Adrenal gland (tissue), 12 donors: Measurements from ENCODE around the gene NOL12. TPM values are rescaled to one million over a fixed set of nuclear protein-coding genes. Genes with fewer than 3 reads are reported as not detected.

Source experiments
- DNase-seq, 7 donors: peaks; one replicate each; pipeline ENCODE4 v3.0.0-alpha.2; 2019 to 2020
- H3K27ac ChIP-seq, 5 donors: fragments of 200-600 bp; sonication (generic) in 4 of 5; 1 replicate in 3 of 5; 2 replicates in 2 of 5; pipeline versions ENCODE4 v1.5.1 to v1.8.0; 2016 to 2020; ENCODE audit warnings: mild to moderate bottlenecking in 1 of 5
- H3K27me3 ChIP-seq: fragments of 200-600 bp; 2 replicates; pipeline ENCODE4 v1.8.0; 2021
- H3K36me3 ChIP-seq, 2 donors: fragments of 200-600 bp; replicated peaks in 1 of 2; 1 replicate in 1 of 2; 2 replicates in 1 of 2; pipeline versions ENCODE4 v1.5.1 to v1.8.0; 2018 to 2022
- H3K4me1 ChIP-seq, 2 donors: fragments of 200-600 bp; replicated peaks in 1 of 2; 1 replicate in 1 of 2; 2 replicates in 1 of 2; pipeline versions ENCODE4 v1.5.1 to v1.8.0; 2018 to 2021
- H3K4me3 ChIP-seq, 4 donors: fragments of 200-600 bp; sonication (generic) in 3 of 4; one replicate each; pipeline ENCODE4 v1.5.1; 2016 to 2018
- H3K9me3 ChIP-seq, 3 donors: fragments of 200-600 bp; sonication (generic) in 1 of 3; replicated peaks in 1 of 3; 1 replicate in 2 of 3; 2 replicates in 1 of 3; pipeline versions ENCODE4 v1.5.1 to v1.8.0; 2016 to 2021
- POLR2A ChIP-seq, 2 donors: fragments of 450-650 bp; IDR thresholded peaks; one replicate each; pipeline ENCODE4 v1.6.1; 2017; ENCODE audit warnings: antibody characterized with exemption in 2 of 2, mild to moderate bottlenecking in 2 of 2, moderate library complexity in 1 of 2
- WGBS, 4 donors: extraction: QIAGEN DNeasy Blood & Tissue Kit in 2 of 4; methylation state at CpG; one replicate each; pipeline versions ENCODE4 v1.1.5 to v1.1.7; 2013 to 2017; 5-methylcytosine and 5-hydroxymethylcytosine counted together
- intact Hi-C, 2 donors: fragments of 100-400 bp; cut with DNase I; formaldehyde crosslinking; loops; one replicate each; pipeline versions ENCODE4 v1.14.1 to v1.15.0; 2022 to 2023
- polyA plus RNA-seq, 3 donors: library from polyadenylated mRNA; stranded (reverse); fragments of 200-250 nt in 2 of 3; fragments of 350-450 nt in 1 of 3; fragmentation: Illumina TruSeq in 1 of 3; extraction: RNeasy Lipid Tissue Mini Kit (QIAGEN cat#74804) in 1 of 3; gene quantifications; one replicate each; pipeline ENCODE4 v1.2.3, GENCODE V29; 2013 to 2014
- total RNA-seq, 9 donors: library from RNA; depleted of rRNA in 4 of 9; stranded (reverse); fragments of >200 nt in 4 of 9; fragments of 120-200 nt in 1 of 9; fragmentation: NEBNext Ultra II Directional in 1 of 9; extraction: Animal tissue kit (Norgen Biotek cat#: 25700) in 1 of 9; gene quantifications; one replicate each; pipeline versions ENCODE4 v1.1.0 to v1.2.4, GENCODE V29; 2013 to 2023
- TF ChIP-seq, protein P1 (sequence below), 6 experiments: fragments of 450-650 bp in 4 of 6; fragments of 200-600 bp in 2 of 6; sonication (generic) in 1 of 6; IDR thresholded peaks; 1 replicate in 5 of 6; 2 replicates in 1 of 6; pipeline versions ENCODE4 v1.5.1 to v1.8.0; 2016 to 2021; ENCODE audit warnings: antibody characterized with exemption in 6 of 6, mild to moderate bottlenecking in 2 of 6, moderate library complexity in 1 of 6
- donor health status: healthy with polysubstance abuse.
- donor health status: Bipolar disorder and iron deficiency.
- donor health status: DM: yes; HTN: yes; CAD: no.
- donor health status: DM: no; HTN: no; CAD: no.
- donor health status: DM: no; HTN: no; CAD: no.
- donor health status: DM: yes; HTN: yes; CAD: no.

The NOL12 gene
- total and polyA plus RNA-seq, 12 donors = 23.2 to 90.7 (median 39.3) TPM

DNA sequence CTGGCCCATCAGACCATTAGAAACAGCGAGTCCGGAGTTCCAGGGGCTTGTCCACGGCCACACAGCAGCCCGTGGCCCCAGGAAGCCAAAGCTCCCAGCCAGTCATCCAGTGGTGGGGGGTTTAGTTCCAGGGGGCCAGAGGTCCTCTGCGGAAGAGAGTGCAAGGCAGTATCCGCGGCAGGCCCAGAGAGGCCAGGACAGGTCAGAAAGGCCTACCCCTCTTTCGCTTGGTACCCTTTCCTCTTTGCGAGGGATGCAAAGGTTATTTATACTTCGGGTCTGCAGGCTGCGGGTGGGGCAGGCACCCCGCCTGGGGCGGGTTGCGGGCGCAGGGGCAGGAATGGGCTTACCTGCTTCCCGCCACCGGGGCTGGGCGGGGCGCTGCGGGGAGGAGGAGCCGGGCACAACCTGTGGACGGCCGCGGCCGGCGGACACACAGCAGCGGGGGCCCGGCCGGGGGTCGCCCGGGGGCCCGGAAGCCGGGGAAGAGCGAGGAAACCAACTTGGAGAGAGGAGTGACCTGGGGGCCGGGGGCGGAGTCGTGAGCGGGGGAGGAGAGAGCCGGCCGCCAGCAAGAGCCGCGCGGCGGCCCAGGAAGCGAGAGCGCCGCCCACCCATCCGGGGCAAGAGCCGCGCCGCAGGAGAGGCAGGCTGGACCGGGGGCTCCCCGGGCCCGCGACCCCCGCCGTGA is 46.9 kb upstream of the NOL12 start, which contains the start of gene SH3BP1:
Gene SH3BP1 (plus strand): TSS at position 600 of the 691 bp plus-strand sequence. CDS start 119 bp downstream, outside the sequence.
- intact Hi-C loops = no loop called here
- no peak for TF ChIP-seq POLR2A (IDR thresholded peaks at IDR 0.05)
- TF ChIP-seq, protein P1, sequence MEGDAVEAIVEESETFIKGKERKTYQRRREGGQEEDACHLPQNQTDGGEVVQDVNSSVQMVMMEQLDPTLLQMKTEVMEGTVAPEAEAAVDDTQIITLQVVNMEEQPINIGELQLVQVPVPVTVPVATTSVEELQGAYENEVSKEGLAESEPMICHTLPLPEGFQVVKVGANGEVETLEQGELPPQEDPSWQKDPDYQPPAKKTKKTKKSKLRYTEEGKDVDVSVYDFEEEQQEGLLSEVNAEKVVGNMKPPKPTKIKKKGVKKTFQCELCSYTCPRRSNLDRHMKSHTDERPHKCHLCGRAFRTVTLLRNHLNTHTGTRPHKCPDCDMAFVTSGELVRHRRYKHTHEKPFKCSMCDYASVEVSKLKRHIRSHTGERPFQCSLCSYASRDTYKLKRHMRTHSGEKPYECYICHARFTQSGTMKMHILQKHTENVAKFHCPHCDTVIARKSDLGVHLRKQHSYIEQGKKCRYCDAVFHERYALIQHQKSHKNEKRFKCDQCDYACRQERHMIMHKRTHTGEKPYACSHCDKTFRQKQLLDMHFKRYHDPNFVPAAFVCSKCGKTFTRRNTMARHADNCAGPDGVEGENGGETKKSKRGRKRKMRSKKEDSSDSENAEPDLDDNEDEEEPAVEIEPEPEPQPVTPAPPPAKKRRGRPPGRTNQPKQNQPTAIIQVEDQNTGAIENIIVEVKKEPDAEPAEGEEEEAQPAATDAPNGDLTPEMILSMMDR (IDR thresholded peaks at IDR 0.05) = peak in 1 of 6 experiments; percentile 12
- DNase-seq = peak in 1 of 7 donors; percentile 44
- no peaks in the 10 kb centered on the region for H3K9me3 ChIP-seq
- peak within 1 kb of the TSS in 2 of 4 donors; percentile 17 to 61 for H3K4me3 ChIP-seq
- peak within 1 kb of the TSS in 2 of 5 donors; percentile 47 to 86 for H3K27ac ChIP-seq
- peaks cover 4 to 43% of the 10 kb centered on the region in 2 donors for H3K4me1 ChIP-seq
- WGBS, 4 donors = 9 to 44% (median 25%) methylated on average over 4 to 57 of the region's 57 CpGs
- no peaks in the 10 kb centered on the region for H3K27me3 ChIP-seq
- H3K36me3 ChIP-seq = no peaks in the 10 kb centered on the region

DNA sequence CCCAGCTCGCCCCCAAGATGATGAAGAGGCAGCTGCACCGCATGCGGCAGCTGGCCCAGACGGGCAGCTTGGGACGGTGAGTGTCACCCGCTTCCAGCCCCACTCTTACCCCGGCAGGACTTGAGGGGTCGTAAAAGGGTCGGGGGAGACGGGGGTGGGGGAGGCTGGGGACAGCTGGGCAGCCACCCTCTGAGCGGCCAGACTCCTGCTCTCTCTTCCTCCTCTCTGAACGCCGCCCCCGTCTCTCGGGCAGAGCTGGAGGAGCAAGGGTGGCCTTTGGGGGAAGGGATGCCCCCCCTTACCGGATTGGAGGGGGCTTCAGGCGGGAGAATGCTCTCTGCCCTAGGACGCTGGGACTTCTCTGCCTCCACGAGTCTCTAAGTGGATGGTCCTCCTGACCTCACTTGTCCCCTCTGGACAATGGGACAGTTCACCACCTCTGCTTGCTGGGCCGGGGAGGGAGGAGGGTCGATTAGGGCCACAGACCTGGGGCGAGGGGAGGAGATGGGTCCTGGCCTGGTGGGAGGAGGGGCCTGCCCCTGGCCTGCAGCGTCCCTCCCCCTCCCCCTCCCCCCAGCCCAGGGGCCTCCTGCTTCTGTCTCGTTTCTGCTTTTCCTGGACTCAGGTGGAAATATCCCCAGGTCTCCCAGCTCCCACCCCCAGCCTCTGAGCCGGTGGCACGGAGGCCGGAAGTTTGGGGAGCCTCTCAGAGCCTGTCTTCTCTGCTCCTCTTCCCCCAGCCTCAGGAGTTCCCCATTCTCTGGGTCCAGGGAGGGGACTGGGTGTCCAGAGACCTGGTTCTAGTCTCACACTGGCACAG is 46.2 kb upstream of the NOL12 start:
- Histone ChIP-seq H3K9me3 (no peaks in the 10 kb centered on the region), H3K4me1 (peaks cover 0 to 35% of the 10 kb centered on the region in 2 donors), H3K4me3 (peak overlapping the region in 2 of 4 donors; percentile 17 to 61), H3K27ac (peak overlapping the region in 2 of 5 donors; percentile 47 to 86), H3K27me3 (no peaks in the 10 kb centered on the region), H3K36me3 (no peaks in the 10 kb centered on the region)
- no peak for DNase-seq
- TF ChIP-seq, protein P1 (IDR thresholded peaks at IDR 0.05) = no peak
- TF ChIP-seq POLR2A (IDR thresholded peaks at IDR 0.05) = no peak
- intact Hi-C loops = loop anchor here (5.0 to 10.0 kb wide), 3 partner anchors 42 to 155 kb away; no protein-coding TSS in a partner anchor
- WGBS, 4 donors = 0 to 23% (median 11%) methylated on average over 3 to 27 of the region's 27 CpGs

DNA sequence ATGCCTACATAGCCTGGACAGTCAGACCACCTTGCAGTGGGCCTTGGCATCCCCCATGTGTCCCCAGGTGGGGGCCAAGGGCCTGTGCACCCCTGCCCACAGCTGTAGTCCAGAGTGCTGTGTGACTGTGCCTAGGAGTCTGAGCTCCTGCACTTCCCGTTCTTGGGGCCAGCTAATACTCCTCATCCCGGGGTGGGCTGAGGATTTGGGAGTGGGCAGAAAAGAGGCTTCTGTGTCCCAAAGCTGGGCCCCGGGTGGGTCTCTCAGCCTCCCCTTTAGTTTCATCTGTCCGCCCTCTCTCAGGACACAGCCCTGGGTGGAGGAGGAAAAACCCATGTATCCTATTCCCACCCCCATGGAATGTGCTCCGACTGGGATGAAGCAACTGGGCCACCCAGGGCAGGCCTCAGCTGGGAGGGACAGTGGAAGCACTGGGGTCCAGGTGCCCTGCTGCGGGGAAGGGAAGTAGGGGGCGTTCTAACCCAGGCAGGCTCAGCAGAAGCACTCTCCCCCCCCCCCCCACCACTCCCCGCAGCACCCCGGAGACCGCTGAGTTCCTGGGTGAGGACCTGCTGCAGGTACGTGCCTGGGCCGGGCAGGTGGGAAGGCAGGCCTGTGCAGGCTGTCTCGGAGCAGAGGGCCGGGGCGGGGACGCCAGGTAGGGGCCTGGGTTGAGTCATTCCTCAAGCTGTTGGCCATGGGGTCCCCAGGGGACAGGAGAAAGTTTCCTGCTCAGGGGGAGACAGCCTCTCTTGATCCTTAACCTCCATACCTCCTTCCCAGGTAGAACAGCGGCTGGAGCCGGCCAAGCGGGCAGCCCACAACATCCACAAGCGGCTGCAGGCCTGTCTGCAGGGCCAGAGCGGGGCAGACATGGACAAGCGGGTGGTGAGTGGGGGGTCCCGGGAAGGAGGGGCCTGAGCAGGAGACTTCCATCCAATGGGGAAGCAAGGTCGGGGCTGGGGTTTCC is 45.3 kb upstream of the NOL12 start:
- H3K4me3 ChIP-seq = peak overlapping the region in 1 of 4 donors; percentile 61
- H3K27ac ChIP-seq = peak overlapping the region in 1 of 5 donors; percentile 86
- H3K9me3 ChIP-seq = no peaks in the 10 kb centered on the region
- no peaks in the 10 kb centered on the region for H3K27me3 ChIP-seq
- WGBS, 4 donors = 59 to 76% (median 70%) methylated on average over 12 to 24 of the region's 24 CpGs
- intact Hi-C loops = loop anchor here (5.0 to 10.0 kb wide), 3 partner anchors 41 to 154 kb away; no protein-coding TSS in a partner anchor
- H3K4me1 ChIP-seq = peaks cover 0 to 31% of the 10 kb centered on the region in 2 donors
- DNase-seq = no peak
- H3K36me3 ChIP-seq = no peaks in the 10 kb centered on the region
- TF ChIP-seq POLR2A (IDR thresholded peaks at IDR 0.05) = no peak
- TF ChIP-seq, protein P1 (IDR thresholded peaks at IDR 0.05) = no peak
